NB4 (cell line): ENCODE measurements around the gene SLC7A4.
A peak's percentile ranks its signal among the peaks of the same experiment; 100 is the strongest.

ENCODE experiments used
- MAX ChIP-seq: IDR thresholded peaks from 2 replicates; pipeline ENCODE4 v1.6.1; 2011; ENCODE audit warnings: low read depth, low read length
- MYC ChIP-seq: IDR thresholded peaks from 2 replicates; pipeline ENCODE4 v1.6.1; 2011; ENCODE audit warnings: low read depth, low read length
- POLR2A ChIP-seq: IDR thresholded peaks from 2 replicates; pipeline ENCODE4 v1.6.1; 2011; ENCODE audit warnings: mild to moderate bottlenecking; ENCODE audit not compliant: insufficient read length; ENCODE audit errors: extremely low read depth
- TF ChIP-seq, protein P1 (sequence below): IDR thresholded peaks from one replicate; pipeline ENCODE4 v1.5.1; 2012; ENCODE audit warnings: low read depth, low read length

DNA sequence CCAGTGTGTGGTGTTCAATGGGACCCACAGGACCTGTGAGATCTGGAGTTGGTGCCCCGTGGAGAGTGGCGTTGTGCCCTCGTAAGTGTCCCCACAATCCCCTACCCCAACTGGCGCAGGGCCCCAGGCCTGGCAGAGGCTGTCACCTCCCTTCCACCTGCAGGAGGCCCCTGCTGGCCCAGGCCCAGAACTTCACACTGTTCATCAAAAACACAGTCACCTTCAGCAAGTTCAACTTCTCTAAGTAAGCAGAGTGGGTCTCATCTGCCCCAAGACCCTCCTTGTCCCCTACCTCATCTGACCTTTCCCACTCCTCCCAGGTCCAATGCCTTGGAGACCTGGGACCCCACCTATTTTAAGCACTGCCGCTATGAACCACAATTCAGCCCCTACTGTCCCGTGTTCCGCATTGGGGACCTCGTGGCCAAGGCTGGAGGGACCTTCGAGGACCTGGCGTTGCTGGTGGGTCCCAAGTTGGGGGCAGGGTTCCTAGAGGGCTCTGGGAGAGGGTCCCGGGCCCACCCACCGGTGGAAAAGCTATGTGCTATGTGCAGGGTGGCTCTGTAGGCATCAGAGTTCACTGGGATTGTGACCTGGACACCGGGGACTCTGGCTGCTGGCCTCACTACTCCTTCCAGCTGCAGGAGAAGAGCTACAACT is 9.3 kb downstream of the SLC7A4 start:
- TF ChIP-seq, protein P1, sequence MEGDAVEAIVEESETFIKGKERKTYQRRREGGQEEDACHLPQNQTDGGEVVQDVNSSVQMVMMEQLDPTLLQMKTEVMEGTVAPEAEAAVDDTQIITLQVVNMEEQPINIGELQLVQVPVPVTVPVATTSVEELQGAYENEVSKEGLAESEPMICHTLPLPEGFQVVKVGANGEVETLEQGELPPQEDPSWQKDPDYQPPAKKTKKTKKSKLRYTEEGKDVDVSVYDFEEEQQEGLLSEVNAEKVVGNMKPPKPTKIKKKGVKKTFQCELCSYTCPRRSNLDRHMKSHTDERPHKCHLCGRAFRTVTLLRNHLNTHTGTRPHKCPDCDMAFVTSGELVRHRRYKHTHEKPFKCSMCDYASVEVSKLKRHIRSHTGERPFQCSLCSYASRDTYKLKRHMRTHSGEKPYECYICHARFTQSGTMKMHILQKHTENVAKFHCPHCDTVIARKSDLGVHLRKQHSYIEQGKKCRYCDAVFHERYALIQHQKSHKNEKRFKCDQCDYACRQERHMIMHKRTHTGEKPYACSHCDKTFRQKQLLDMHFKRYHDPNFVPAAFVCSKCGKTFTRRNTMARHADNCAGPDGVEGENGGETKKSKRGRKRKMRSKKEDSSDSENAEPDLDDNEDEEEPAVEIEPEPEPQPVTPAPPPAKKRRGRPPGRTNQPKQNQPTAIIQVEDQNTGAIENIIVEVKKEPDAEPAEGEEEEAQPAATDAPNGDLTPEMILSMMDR, result peak; percentile 9
- TF ChIP-seq POLR2A (no peak), MAX (no peak), MYC (no peak)
